DND-41 (cell line): ENCODE results near the gene SEC16A.

Experiments used
- CTCF ChIP-seq: IDR thresholded peaks from 2 replicates; pipeline ENCODE4 v1.5.1; 2012; ENCODE audit warnings: borderline replicate concordance, low read length, moderate library complexity, mild to moderate bottlenecking; ENCODE audit not compliant: poor library complexity, severe bottlenecking; ENCODE audit errors: extremely low read depth
- EZH2 ChIP-seq: IDR thresholded peaks from 3 replicates; pipeline ENCODE4 v1.6.1; 2012; ENCODE audit warnings: borderline replicate concordance, low read depth, mild to moderate bottlenecking, moderate library complexity, low read length, inconsistent platforms; ENCODE audit not compliant: severe bottlenecking

- no peak for TF ChIP-seq EZH2
- TF ChIP-seq CTCF: no peak
Measured at GRCh38 chr9:136531904-136532798, 49.3 kb upstream of the SEC16A start.
